GM18517 (cell line): Measurements from ENCODE around the gene CXCL14.
"Not testable (repeated sequence)": the region's sequence is repeated elsewhere in the genome, so short reads cannot be mapped to it uniquely, and the experiment has no call there.

Experiments used
- ATAC-seq: cut with Tn5 transposase; IDR thresholded peaks from one replicate; pipeline ENCODE4 v1.9.1; 2021; ENCODE audit warnings: mild to moderate bottlenecking, moderate library complexity; ENCODE audit not compliant: unreplicated experiment

Gene CXCL14

GRCh38 chr5:135545099-135545498 is 33.7 kb downstream of the CXCL14 start:
- no peak for ATAC-seq

GRCh38 chr5:135543485-135544304 is 35.1 kb downstream of the CXCL14 start:
- no peak for ATAC-seq

DNA sequence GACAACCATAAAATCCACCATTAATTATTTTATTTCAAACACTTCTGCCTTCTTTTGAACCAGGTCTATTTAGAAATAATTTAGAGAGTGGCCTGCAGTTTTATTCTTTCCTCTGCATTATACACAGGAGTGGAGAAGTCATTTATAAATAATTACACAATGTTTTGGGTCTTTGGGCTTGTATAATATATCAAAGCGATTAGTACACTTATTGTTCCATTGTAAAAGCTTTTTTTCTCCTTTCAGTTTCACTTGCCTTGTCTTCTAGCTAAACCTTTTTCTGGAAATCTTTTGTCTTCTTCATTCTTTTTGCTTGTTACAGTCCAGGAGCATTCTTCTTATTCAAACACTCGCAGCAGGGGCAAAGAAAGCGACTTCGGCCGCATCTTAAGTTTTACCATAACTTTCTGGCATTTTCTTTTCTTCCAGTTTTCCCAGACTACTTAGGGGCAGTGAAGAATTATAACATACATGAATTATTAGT is 35.7 kb downstream of the CXCL14 start:
- ATAC-seq, result no peak

GRCh38 chr5:135541807-135542502 is 36.8 kb downstream of the CXCL14 start:
- no peak for ATAC-seq

GRCh38 chr5:135539430-135540005 is 39.3 kb downstream of the CXCL14 start:
- no peak for ATAC-seq

DNA sequence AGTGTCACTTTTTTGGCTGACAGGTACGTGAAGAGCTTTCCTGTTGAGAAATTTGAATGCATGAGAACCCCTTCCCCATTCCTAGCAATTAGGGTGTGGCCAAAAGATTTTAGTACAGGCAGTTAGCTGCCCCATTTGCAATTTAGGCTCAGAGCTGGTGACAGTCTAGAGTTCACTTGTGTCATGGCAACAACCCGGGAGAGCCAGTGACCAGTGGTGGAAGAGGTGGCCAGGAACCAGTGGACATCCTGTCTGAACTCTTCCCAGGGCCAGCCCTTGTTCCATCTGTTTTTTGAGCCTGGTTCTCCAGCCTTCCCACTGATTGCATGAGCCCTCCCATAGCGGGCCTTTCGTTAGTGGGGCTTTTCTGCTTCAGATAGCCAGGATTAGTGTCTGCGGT is 40.5 kb downstream of the CXCL14 start:
- ATAC-seq, result no peak

DNA sequence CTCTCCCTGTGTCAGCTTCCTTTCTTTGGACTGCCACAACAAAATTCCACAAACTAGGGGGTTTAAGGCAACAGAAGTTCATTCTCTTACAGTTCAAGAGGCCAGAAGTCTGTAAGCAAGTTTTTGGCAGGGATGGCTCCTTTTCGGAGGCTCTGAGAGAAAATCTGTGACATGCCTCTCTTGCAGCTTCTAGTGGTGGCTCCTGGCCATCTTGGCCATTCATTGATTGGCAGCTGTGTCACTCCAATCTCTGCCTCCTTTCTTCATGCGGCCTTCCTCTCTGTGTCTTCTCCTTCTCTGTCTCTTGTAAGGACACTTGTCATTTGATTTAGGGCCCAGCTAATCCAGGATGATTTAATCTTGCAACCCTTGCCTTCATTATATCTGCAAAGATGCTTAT is 41.0 kb downstream of the CXCL14 start:
- no peak for ATAC-seq

DNA sequence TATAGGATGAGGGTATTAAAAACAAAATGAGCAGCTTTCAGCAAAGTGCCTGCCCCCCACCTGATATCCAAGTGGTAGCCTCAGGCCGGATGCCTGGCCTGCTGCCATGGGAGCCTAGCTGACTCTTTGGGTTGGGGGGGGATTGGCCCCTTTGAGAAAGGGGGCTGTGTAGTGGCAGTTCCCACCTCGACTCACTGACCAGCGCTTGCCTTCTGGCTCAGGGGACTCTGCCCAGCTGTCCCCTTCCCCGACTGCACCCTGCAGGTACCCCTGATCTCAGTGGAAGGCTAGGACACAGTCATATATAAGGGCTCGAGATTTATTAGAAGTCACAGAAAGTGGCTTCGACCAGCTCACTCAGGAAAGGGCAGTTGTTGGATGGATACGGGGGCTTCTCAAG is 41.5 kb downstream of the CXCL14 start:
- ATAC-seq, result no peak

DNA sequence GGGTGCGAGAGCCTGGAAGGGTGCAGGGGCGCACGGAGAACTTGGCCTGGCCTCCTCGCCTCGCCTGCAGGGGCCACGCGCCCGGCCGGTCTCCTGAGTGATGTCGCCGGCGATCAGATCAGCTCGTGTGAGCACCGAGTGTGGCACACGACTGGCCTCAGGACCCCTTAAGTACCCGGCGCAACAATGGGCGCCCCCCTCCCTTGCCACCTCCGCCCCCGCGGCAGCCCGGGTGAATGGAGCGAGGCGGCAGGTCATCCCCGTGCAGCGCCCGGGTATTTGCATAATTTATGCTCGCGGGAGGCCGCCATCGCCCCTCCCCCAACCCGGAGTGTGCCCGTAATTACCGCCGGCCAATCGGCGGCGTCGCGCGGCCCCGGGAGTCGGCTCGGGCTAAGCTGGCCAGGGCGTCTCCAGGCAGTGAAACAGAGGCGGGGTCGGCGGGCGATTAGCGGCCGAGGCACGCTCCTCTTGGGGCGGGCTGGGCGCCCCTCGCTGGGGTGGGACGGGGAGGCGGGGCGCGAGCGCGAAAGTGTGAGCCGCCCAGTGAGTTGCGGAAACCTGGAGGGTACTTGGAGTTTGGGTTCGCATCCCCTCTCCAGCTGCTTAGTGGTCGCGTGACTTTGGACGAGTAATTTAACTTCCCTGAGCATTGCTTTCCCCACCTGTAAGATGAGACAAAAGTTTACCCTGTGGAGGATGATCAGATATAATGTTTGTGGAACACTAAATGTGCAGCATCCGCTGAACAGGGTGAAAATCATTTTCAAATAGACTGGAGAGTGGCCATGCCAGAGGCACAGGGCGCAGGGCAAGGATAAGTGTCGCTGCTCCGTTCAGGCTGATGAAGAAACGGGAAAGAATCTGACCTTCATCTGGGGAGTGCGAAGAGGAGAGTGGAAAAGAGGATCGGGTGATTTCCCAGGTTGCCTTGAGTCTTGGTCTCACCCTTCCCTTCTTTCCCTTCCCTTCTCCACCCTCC is 42.7 kb downstream of the CXCL14 start, which contains the start of gene NEUROG1:
Gene NEUROG1 (minus strand): TSS at position 145 of the 982 bp plus-strand sequence. CDS start 274 bp downstream, outside the sequence.
- no peak for ATAC-seq

GRCh38 chr5:135535420-135535819 is 43.4 kb downstream of the CXCL14 start:
- ATAC-seq, result no peak

DNA sequence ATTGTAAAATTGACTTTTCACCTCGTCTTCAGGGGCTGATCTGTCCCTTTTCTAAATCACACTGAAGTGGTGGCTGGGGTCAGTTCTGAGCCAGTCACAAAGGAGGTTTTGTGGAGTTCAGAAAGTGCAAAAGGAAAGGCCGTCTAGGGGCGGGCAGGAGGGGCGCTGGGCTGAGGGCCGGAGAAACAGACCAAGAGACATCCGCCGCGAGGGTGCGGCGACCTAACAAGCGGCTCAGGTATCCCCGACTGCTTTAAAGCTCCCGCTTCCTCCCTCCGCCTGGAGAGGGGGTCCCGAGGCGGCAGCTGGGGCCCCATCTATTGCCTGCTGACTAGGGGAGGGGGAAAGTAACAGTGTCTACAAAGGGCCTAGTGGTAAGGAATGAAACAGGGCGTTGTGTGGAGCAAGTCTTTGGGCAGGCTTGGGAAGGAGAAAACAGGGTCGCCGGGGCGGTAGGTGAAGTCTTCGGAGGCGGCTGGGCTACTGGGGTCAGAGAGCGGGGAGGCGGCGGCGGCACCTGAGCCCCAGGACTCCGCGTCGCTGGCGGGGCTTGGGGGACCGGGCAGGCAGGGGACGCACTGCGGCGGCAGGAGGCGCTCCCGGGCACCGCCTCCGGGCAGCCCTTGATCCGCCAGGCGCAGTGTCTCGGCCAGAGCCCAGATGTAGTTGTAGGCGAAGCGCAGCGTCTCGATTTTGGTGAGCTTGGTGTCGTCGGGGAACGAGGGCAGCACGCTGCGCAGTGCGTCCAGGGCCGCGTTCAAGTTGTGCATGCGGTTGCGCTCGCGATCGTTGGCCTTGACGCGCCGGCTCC is 44.0 kb downstream of the CXCL14 start:
- ATAC-seq, result no peak

DNA sequence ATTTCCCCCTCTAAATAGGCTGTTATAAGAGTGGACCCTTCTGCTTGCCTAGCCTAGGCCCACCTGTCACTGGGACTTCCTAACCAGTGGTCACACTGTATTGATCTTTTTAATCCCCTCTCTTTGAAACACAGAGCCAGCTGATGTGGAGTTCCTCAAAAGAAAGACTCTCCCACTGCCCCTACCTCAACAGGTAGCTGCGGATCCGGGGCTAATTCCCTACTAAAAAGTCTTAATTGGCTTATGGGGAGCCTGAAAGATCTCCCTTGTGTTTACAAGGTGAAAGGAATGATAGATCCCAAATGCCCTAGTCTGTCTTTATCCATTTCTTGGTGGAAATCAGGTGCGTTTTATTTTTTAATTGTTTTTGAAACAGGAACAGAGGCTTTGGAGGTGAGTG is 45.0 kb downstream of the CXCL14 start:
- ATAC-seq, result no peak

GRCh38 chr5:135533334-135533733 is 45.5 kb downstream of the CXCL14 start:
- ATAC-seq, result no peak

DNA sequence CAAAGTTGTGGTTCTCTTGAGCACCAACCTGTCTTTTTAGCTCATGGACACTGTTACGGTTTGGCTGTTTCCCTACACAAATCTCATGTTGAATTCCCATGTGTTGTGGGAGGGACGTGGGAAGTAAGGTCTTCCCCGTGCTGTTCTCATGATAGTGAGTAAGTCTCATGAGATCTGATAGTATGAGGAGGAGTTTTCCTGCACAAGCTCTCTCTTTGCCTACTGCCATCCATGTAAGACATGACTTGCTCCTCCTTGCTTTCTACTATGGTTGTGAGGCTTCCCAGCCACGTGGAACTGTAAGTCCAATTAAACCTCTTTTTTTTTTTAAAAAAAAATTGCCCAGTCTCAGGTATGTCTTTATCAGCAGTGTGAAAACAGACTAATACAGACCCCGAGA is 49.2 kb downstream of the CXCL14 start:
- not testable (repeated sequence) for ATAC-seq

DNA sequence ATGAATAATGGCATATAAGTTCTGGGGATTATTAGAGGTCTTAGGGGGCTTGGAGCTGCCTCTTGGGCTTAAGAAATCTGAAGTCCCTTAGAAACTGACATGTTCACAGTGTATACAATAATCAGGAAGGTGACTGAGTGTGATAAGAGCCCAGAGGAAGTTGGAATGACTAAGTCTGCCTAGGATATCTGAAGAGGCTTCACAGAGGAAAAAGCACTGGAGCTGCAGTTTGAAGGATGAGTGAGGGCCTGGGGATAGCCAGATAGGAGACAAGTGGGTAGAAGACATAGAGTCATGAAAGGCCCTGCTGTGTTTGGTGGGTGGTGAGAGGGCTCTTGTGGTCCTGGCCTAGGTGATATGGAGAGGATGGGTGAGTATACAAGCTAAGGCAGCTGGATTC is 51.9 kb downstream of the CXCL14 start:
- ATAC-seq, result no peak

GRCh38 chr5:135521964-135522363 is 56.8 kb downstream of the CXCL14 start:
- no peak for ATAC-seq
